ENCODE measurements around the gene KIAA1210. TPM values are rescaled to one million over a fixed set of nuclear protein-coding genes. Genes with fewer than 3 reads are reported as not detected.

KIAA1210 gene
- total RNA-seq, 1 experiment from 2014 or later: not detected

DNA sequence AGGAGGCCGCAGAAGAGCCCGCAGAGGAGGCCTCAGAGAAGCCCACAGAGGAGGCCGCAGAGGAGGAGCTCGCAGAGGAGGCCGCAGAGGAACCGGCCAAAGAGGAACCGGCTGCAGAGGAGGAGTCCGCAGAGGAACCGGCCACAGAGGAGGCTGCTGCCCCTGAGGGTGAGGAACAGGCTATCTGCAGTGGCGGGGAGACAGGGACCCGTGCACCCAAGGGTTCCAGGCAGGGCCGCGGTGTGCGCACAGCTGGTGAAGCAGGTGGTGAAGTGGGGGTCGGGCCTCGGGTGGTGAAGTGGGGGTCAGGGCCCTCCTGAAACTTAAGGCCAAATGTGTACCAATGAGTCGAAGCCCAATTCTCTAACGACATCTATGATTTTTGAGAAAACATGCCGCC is 53.7 kb downstream of the KIAA1210 start:
- H3K9ac ChIP-seq (ENCODE audit: low read length): no peak overlapping the region
- no peaks in the 10 kb centered on the region for H3K79me2 ChIP-seq (ENCODE audit: insufficient read depth, low read length)
- no peak for ATAC-seq
- no TSS peak for BruUV-seq (replicated peaks)
- no peak overlapping the region for H3K27ac ChIP-seq (ENCODE audit: low read depth, low read length)
- H3K9me2 ChIP-seq (ENCODE audit: insufficient read depth): no peaks in the 10 kb centered on the region
- intact Hi-C loops (cut with micrococcal nuclease): no loop called here
- H3K9me3 ChIP-seq (ENCODE audit: control insufficient read depth in 1 of 2, insufficient read depth in 1 of 2, low read depth in 1 of 2, low read length in 2 of 2): no peaks in the 10 kb centered on the region
- H3K4me1 ChIP-seq (ENCODE audit: control insufficient read depth in 1 of 2, insufficient read depth in 2 of 2, low read length in 2 of 2): no peaks in the 10 kb centered on the region
- POLR2A ChIA-PET: no interaction called here
- no peak for DNase-seq (ENCODE audit: low read depth, low spot score)
- no peaks in the 10 kb centered on the region for H3K27me3 ChIP-seq (ENCODE audit: insufficient read depth, low read length)
- TF ChIP-seq CEBPB (IDR thresholded peaks at IDR 0.05; ENCODE audit: low read depth) (no peak), ZNF274 (IDR thresholded peaks at IDR 0.05; ENCODE audit: low read depth, low read length) (no peak), RAD21 (IDR thresholded peaks at IDR 0.05; ENCODE audit: low read depth) (no peak), FOSL1 (IDR thresholded peaks at IDR 0.05; ENCODE audit: low read depth) (no peak), ZFX (IDR thresholded peaks at IDR 0.05) (no peak), CTCF (IDR thresholded peaks at IDR 0.05 in 2 of 3, conservative IDR thresholded peaks at IDR 0.05 in 1 of 3; ENCODE audit: borderline replicate concordance in 1 of 3, insufficient read depth in 1 of 3, low read depth in 2 of 3, low read length in 2 of 3) (no peak), EZH2 (IDR thresholded peaks at IDR 0.05) (no peak), MAX (IDR thresholded peaks at IDR 0.05) (no peak), REST (IDR thresholded peaks at IDR 0.05; ENCODE audit: low read depth) (no peak)
- TF ChIP-seq, protein P1, sequence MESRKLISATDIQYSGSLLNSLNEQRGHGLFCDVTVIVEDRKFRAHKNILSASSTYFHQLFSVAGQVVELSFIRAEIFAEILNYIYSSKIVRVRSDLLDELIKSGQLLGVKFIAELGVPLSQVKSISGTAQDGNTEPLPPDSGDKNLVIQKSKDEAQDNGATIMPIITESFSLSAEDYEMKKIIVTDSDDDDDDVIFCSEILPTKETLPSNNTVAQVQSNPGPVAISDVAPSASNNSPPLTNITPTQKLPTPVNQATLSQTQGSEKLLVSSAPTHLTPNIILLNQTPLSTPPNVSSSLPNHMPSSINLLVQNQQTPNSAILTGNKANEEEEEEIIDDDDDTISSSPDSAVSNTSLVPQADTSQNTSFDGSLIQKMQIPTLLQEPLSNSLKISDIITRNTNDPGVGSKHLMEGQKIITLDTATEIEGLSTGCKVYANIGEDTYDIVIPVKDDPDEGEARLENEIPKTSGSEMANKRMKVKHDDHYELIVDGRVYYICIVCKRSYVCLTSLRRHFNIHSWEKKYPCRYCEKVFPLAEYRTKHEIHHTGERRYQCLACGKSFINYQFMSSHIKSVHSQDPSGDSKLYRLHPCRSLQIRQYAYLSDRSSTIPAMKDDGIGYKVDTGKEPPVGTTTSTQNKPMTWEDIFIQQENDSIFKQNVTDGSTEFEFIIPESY (IDR thresholded peaks at IDR 0.05; ENCODE audit: extremely low read depth, insufficient replicate concordance, low read length): no peak
- H3K4me2 ChIP-seq (ENCODE audit: low read length): no peak overlapping the region
- RAD21 ChIA-PET (ENCODE audit: low non-redundant PET in 1 of 2, low total read pairs in 2 of 2, uncharacterized antibody in 2 of 2, unreplicated experiment in 2 of 2): no interaction called here
- no peak overlapping the region for H2AFZ ChIP-seq (ENCODE audit: low read depth, low read length, poor library complexity, severe bottlenecking)
- H3K4me3 ChIP-seq (replicated peaks in 1 of 2; ENCODE audit: low read depth in 1 of 2, low read length in 2 of 2): no peak overlapping the region
- CTCF ChIA-PET: no interaction called here
- no peaks in the 10 kb centered on the region for H4K20me1 ChIP-seq (ENCODE audit: insufficient read depth)
- no peaks in the 10 kb centered on the region for H3K36me3 ChIP-seq (ENCODE audit: control insufficient read depth in 1 of 2, insufficient read depth in 2 of 2, low read length in 2 of 2)
